ENCODE data around the gene PTHLH.

DNA sequence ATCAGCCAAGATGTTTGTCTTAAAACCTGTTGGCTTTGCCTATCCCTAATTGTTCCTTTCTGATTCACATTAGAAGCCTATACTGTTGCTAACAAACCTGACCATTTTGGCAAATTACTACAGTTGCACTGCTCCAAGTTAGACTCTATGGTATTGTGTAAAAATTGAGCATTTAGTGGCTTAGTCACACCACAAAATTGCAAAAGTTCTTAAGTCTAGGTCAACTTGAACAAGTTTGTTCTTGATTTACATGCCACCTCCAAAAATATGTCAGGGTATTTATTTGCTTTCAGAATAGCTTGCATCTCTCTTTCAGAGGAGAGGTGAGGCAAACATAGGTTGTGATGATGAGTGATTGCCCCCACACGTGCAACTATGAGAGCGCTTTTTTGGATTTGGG, 27.0 kb upstream of the PTHLH start:
- TF ChIP-seq POLR2AphosphoS5 (IDR thresholded peaks at IDR 0.05; ENCODE audit: low read depth, low read length) (no peak), CTCF (IDR thresholded peaks at IDR 0.05) (no peak), SIN3A (IDR thresholded peaks at IDR 0.05; ENCODE audit: borderline replicate concordance, insufficient read depth, low read depth, low read length) (no peak)

Measured in Panc1 (cell line).